Esophagus muscularis mucosa (tissue), 3 donors: ENCODE results near the gene CAND1.

ENCODE experiments used
- CTCF ChIP-seq, 3 experiments: fragments of 200-600 bp in 2 of 3; fragments of 450-650 bp in 1 of 3; sonication (generic) in 2 of 3; IDR thresholded peaks; one replicate each; pipeline ENCODE4 v1.5.1; 2017 to 2019; ENCODE audit warnings: antibody characterized with exemption in 3 of 3, mild to moderate bottlenecking in 2 of 3, moderate library complexity in 1 of 3
- EP300 ChIP-seq: sonication (generic); formaldehyde crosslinking; IDR thresholded peaks from one replicate; pipeline ENCODE4 v1.6.1; 2017; ENCODE audit warnings: antibody characterized with exemption

DNA sequence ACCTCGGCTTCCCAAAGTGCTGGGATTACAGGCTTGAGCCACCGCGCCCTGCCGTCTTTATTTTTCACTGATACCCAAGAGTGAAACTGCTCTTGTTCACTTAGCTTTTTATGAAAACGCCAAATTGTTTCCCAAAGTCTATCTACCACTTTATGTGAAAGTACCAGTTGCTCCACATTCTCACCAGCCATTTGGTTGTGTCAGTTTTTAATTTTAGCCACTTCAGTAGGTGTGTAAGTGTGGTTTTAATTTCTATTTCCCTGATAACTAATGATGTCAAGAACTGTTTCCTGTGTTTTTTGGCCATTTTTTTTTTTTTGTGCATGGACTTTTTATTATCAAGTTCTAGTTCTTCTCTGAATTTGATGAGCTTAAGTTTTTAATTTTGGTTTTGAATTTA is 17.1 kb downstream of the CAND1 start:
- TF ChIP-seq CTCF (IDR thresholded peaks at IDR 0.05) (no peak), EP300 (no peak)
